Heart left ventricle (tissue), 16 donors: ENCODE results near the gene IL24. TPM values are rescaled to one million over a fixed set of nuclear protein-coding genes. Genes with fewer than 3 reads are reported as not detected.

ENCODE experiments used
- ATAC-seq, 4 donors: fragments of 200-7000 bp; cut with Tn5 transposase; one replicate each; pipeline ENCODE4 v1.9.1; 2020 to 2022; ENCODE audit warnings: moderate library complexity in 4 of 4, mild to moderate bottlenecking in 3 of 4, moderate number of reproducible peaks in 1 of 4
- DNase-seq, 5 donors: peaks; one replicate each; pipeline ENCODE4 v3.0.0-alpha.2; 2020
- H3K27ac ChIP-seq, 12 donors: fragments of 200-600 bp; sonication (generic) in 4 of 12; one replicate each; pipeline versions ENCODE4 v1.5.0 to v1.8.0; 2016 to 2022; ENCODE audit warnings: mild to moderate bottlenecking in 2 of 12
- H3K27me3 ChIP-seq, 9 donors: fragments of 200-600 bp; sonication (generic) in 2 of 9; one replicate each; pipeline versions ENCODE4 v1.5.1 to v1.8.0; 2016 to 2022; ENCODE audit warnings: mild to moderate bottlenecking in 3 of 9
- H3K36me3 ChIP-seq, 9 donors: fragments of 200-600 bp; sonication (generic) in 2 of 9; one replicate each; pipeline versions ENCODE4 v1.5.0 to v1.8.0; 2018 to 2022; ENCODE audit warnings: mild to moderate bottlenecking in 2 of 9
- H3K4me1 ChIP-seq, 12 donors: fragments of 200-600 bp; sonication (generic) in 4 of 12; one replicate each; pipeline versions ENCODE4 v1.5.0 to v1.8.0; 2016 to 2022; ENCODE audit warnings: mild to moderate bottlenecking in 3 of 12
- H3K4me3 ChIP-seq, 12 donors: fragments of 200-600 bp; sonication (generic) in 4 of 12; one replicate each; pipeline versions ENCODE4 v1.5.0 to v1.8.0; 2017 to 2022; ENCODE audit warnings: mild to moderate bottlenecking in 9 of 12, moderate library complexity in 4 of 12
- H3K9me3 ChIP-seq, 12 donors: fragments of 200-600 bp; sonication (generic) in 4 of 12; one replicate each; pipeline versions ENCODE4 v1.5.0 to v1.8.0; 2016 to 2022; ENCODE audit warnings: mild to moderate bottlenecking in 1 of 12
- CTCF ChIP-seq, 12 donors: fragments of 200-600 bp; sonication (generic) in 4 of 12; IDR thresholded peaks; one replicate each; pipeline versions ENCODE4 v1.5.0 to v1.8.0; 2018 to 2022; ENCODE audit warnings: antibody characterized with exemption in 12 of 12, mild to moderate bottlenecking in 5 of 12
- POLR2A ChIP-seq, 2 donors: fragments of 450-650 bp; IDR thresholded peaks; one replicate each; pipeline ENCODE4 v1.6.1; 2017; ENCODE audit warnings: antibody characterized with exemption in 2 of 2, mild to moderate bottlenecking in 2 of 2, moderate library complexity in 2 of 2
- WGBS, 4 donors: extraction: QIAGEN DNeasy Blood & Tissue Kit in 2 of 4; methylation state at CpG; one replicate each; pipeline versions ENCODE4 v1.1.5 to v1.1.7; 2013 to 2018; 5-methylcytosine and 5-hydroxymethylcytosine counted together
- intact Hi-C, 10 donors: fragments of 100-400 bp; cut with DNase I; formaldehyde crosslinking; loops; one replicate each; pipeline versions ENCODE4 v1.11.1 to v1.14.2; 2022
- polyA plus RNA-seq, 2 donors: library from polyadenylated mRNA; stranded (reverse); fragments of 200-250 nt; gene quantifications; one replicate each; pipeline ENCODE4 v1.2.3, GENCODE V29; 2013
- total RNA-seq, 9 donors: library from RNA; depleted of rRNA in 2 of 9; stranded (reverse); fragments of >200 nt in 2 of 9; fragmentation: NEBNext Ultra II Directional in 3 of 9; extraction: Animal tissue kit (Norgen Biotek cat#: 25700) in 3 of 9; gene quantifications; one replicate each; pipeline versions ENCODE4 v1.1.0 to v1.2.4, GENCODE V29; 2016 to 2023
- donor health status: ischemic (EF 13 %, LVEDD 7.1; RV severe dilation, severe dysfunction).
- donor health status: healthy with polysubstance abuse.
- donor health status: DM: no; HTN: yes; CAD: no.
- donor health status: DM: no; HTN: no; CAD: no.
- donor health status: ischemic (EF 25% LVEDD 6.9; RV normal size, moderate dysfunction).
- donor health status: ischemic (EF 25% LVEDD 5.7; RV mildly dilated, moderate dysfunction).
- donor health status: healthy.
- donor health status: DM: yes; HTN: yes; CAD: no.
- donor health status: ischemic (EF 35%, LVEDD 5.7; RV mildly dilated, moderate dysfunction).
- donor health status: nonischemic (EF 11% LVEDD 7.7; RV severe dilation, severe dysfunction).
- donor health status: DM: yes; HTN: yes; CAD: no.
- donor health status: PGD.
- donor health status: ischemic (EF 29% LVEDD 5.4; RV normal size, mild dysfunction).
- donor health status: nonischemic (EF 23%, LVEDD 6.1; RV moderate dilation, normal function).

The IL24 gene
- total and polyA plus RNA-seq, 11 donors = 1.6 TPM; not detected in 10

DNA sequence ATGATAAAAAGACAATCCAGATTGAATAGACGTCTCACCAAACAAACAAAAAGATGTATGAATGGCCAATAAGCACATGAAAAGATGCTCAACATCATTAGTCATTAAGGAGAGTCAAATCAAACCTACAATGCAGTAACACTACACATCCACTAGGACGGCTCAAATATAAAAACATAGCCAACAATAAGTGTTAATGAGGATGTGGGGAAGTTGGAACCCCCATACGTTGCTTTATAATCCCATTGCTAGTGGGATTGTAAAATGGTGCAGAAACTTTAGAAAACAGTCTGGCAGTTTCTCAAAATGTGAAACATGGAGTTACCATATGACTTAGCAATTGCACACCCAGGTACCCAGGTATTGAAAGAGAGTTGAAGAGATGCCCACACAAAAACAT lies 14.7 kb upstream of the IL24 start:
- Histone ChIP-seq H3K27ac (no peak overlapping the region), H3K36me3 (no peaks in the 10 kb centered on the region), H3K4me3 (no peak overlapping the region), H3K4me1 (no peaks in the 10 kb centered on the region), H3K9me3 (peaks cover 0 to 21% (median 8%) of the 10 kb centered on the region in 12 donors), H3K27me3 (peaks cover 0 to 3% (median 0%) of the 10 kb centered on the region in 9 donors)
- no peak for TF ChIP-seq POLR2A (IDR thresholded peaks at IDR 0.05)
- peak in 1 of 12 donors; percentile 35 for TF ChIP-seq CTCF (IDR thresholded peaks at IDR 0.05)
- DNase-seq (no peak), ATAC-seq (no peak)
- WGBS, 4 donors = 72 to 74% (median 74%) methylated on average over 3 of the region's 3 CpGs
- intact Hi-C loops = no loop called here

DNA sequence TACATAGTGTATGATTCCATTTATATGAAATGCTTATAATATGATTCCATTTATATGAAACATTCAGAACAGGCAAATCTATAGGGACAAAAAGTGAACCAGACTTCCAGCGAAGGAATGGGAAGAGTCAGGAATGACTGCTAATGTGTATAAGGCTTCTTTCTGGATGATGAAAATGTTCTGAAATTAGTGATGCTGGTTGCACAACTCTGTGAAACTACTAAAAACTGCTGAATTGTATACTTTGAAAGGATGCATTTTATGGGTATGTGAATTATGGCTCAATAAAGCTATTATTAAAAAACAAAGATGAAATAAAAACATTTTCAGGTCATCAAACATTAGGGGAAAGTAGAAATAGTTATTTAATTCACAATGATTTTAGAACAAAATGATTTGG lies 14.1 kb upstream of the IL24 start:
- WGBS, 4 donors = 88 to 100% (median 93%) methylated on average over 1 of the region's 1 CpG
- intact Hi-C loops = no loop called here
- Histone ChIP-seq H3K36me3 (no peaks in the 10 kb centered on the region), H3K27ac (no peak overlapping the region), H3K4me1 (no peaks in the 10 kb centered on the region), H3K4me3 (no peak overlapping the region), H3K9me3 (peaks cover 0 to 15% (median 6%) of the 10 kb centered on the region in 12 donors), H3K27me3 (peaks cover 0 to 3% (median 0%) of the 10 kb centered on the region in 9 donors)
- DNase-seq (no peak), ATAC-seq (no peak)
- no peak for TF ChIP-seq POLR2A (IDR thresholded peaks at IDR 0.05)
- TF ChIP-seq CTCF (IDR thresholded peaks at IDR 0.05) = no peak

DNA sequence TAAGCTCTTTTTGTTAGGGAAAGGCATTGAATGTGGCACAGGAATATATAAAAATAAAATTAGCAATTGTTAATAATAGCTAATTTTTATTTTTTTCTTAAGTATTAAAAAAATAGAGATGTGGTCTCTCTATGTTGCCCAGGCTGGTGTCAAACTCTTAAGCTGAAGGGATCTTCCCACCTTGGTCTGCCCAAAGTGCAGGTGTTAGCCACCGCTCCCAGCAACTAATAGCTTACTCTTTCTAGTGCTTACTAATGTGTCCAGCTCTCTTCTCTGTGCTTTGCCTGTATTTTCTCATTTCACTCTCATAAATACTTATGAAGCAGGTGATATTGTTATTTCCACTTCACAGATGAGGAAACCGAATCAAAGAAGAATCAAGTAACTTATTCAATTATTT lies 13.4 kb upstream of the IL24 start:
- ATAC-seq (no peak), DNase-seq (no peak)
- Histone ChIP-seq H3K4me1 (no peaks in the 10 kb centered on the region), H3K36me3 (no peaks in the 10 kb centered on the region), H3K27ac (no peak overlapping the region), H3K4me3 (no peak overlapping the region), H3K27me3 (peaks cover 0 to 3% (median 0%) of the 10 kb centered on the region in 9 donors), H3K9me3 (peaks cover 0 to 8% (median 0%) of the 10 kb centered on the region in 12 donors)
- 89 to 96% (median 92%) methylated on average over 2 of the region's 2 CpGs for WGBS, 4 donors
- TF ChIP-seq CTCF (IDR thresholded peaks at IDR 0.05) = no peak
- TF ChIP-seq POLR2A (IDR thresholded peaks at IDR 0.05) = no peak
- intact Hi-C loops = no loop called here

GRCh38 chr1:206885341-206886060 lies 11.7 kb upstream of the IL24 start:
- Histone ChIP-seq H3K36me3 (no peaks in the 10 kb centered on the region), H3K9me3 (no peaks in the 10 kb centered on the region), H3K27ac (no peak overlapping the region), H3K4me1 (peaks cover 0 to 6% (median 0%) of the 10 kb centered on the region in 12 donors), H3K27me3 (peaks cover 0 to 3% (median 0%) of the 10 kb centered on the region in 9 donors), H3K4me3 (no peak overlapping the region)
- 81 to 95% (median 85%) methylated on average over 3 of the region's 3 CpGs for WGBS, 4 donors
- ATAC-seq = no peak
- no peak for TF ChIP-seq CTCF (IDR thresholded peaks at IDR 0.05)
- TF ChIP-seq POLR2A (IDR thresholded peaks at IDR 0.05) = no peak
- intact Hi-C loops = no loop called here
- no peak for DNase-seq
